A549 (cell line): ENCODE data around the gene CARMIL3.

Experiments
- CBX8 ChIP-seq: fragments of 200-600 bp; sonication (generic); IDR thresholded peaks from 2 replicates; pipeline ENCODE4 v1.6.1; 2016
- CEBPB ChIP-seq, 2 experiments: fragments of >200 bp in 1 of 2; sonication (Bioruptor Twin) in 1 of 2; formaldehyde crosslinking in 1 of 2; IDR thresholded peaks; 2 replicates each; pipeline ENCODE4 v1.6.1; 2012 to 2016
- CHD4 ChIP-seq: fragments of 200-600 bp; sonication (generic); IDR thresholded peaks from 2 replicates; pipeline ENCODE4 v1.6.1; 2016; ENCODE audit warnings: antibody characterized with exemption, mild to moderate bottlenecking, borderline replicate concordance
- CTCF ChIP-seq: fragments of >200 bp; sonication (Bioruptor Twin); formaldehyde crosslinking; IDR thresholded peaks from 3 replicates; pipeline ENCODE4 v1.5.1; 2016
- ELK1 ChIP-seq: fragments of 150-350 bp; IDR thresholded peaks from 2 replicates; pipeline ENCODE4 v1.6.1; 2014; ENCODE audit warnings: low read depth, mild to moderate bottlenecking, low read length
- MAFK ChIP-seq: fragments of 450-650 bp; IDR thresholded peaks from 2 replicates; pipeline ENCODE4 v1.6.1; 2014; ENCODE audit not compliant: partially characterized antibody
- USF2 ChIP-seq: fragments of 450-650 bp; IDR thresholded peaks from 2 replicates; pipeline ENCODE4 v1.6.1; 2014; ENCODE audit warnings: antibody characterized with exemption

GRCh38 chr14:24094841-24095270, 43.0 kb downstream of the CARMIL3 start:
- TF ChIP-seq CTCF: no peak
- TF ChIP-seq CEBPB (IDR thresholded peaks at IDR 0.05): no peak
- no peak for TF ChIP-seq CHD4
- TF ChIP-seq USF2: no peak
- no peak for TF ChIP-seq MAFK
- no peak for TF ChIP-seq ELK1
- TF ChIP-seq CBX8: no peak
